Measurements from ENCODE around the gene POLR3K.

GRCh38 chr16:89391-90302, 36.2 kb upstream of the POLR3K start:
- TF ChIP-seq CTCF (IDR thresholded peaks at IDR 0.05; ENCODE audit: extremely low read depth in 1 of 2, insufficient read depth in 1 of 2, low read depth in 1 of 2, low read length in 2 of 2) (no peak), MYC (IDR thresholded peaks at IDR 0.05; ENCODE audit: low read depth, low read length) (no peak), EZH2 (IDR thresholded peaks at IDR 0.05; ENCODE audit: borderline replicate concordance, low read depth, low read length, severe bottlenecking) (no peak)

Data from endothelial cell of umbilical vein (primary cell).